ENCODE results near the gene UCMA.

UCMA gene

GRCh38 chr10:13231808-13232207 lies 2.4 kb downstream of the UCMA start:
- no peak overlapping the region for H3K9ac ChIP-seq (ENCODE audit: low read depth, low read length)
- no peak overlapping the region for H2AFZ ChIP-seq (ENCODE audit: low read depth, low read length)
- TF ChIP-seq CTCF (IDR thresholded peaks at IDR 0.05; ENCODE audit: borderline replicate concordance, extremely low read depth, low read length, poor library complexity, severe bottlenecking) (no peak), EZH2 (IDR thresholded peaks at IDR 0.05; ENCODE audit: borderline replicate concordance, low read depth, low read length, severe bottlenecking) (no peak)
- H3K4me3 ChIP-seq (ENCODE audit: low read depth in 1 of 2, low read length in 2 of 2), result no peak overlapping the region
- H4K20me1 ChIP-seq (ENCODE audit: insufficient read depth, low read length), result no peaks in the 10 kb centered on the region
- ATAC-seq (ENCODE audit: insufficient read depth, low read depth) (no peak), DNase-seq (no peak)
- no peaks in the 10 kb centered on the region for H3K36me3 ChIP-seq (ENCODE audit: insufficient read depth, low read length)
- no peaks in the 10 kb centered on the region for H3K4me1 ChIP-seq (ENCODE audit: insufficient read depth, low read length)
- no peak overlapping the region for H3K4me2 ChIP-seq (ENCODE audit: insufficient read depth, low read length)
- no peaks in the 10 kb centered on the region for H3K9me3 ChIP-seq (ENCODE audit: insufficient read depth, low read length, severe bottlenecking)
- H3K27ac ChIP-seq (ENCODE audit: low read length), result no peak overlapping the region
- H3K79me2 ChIP-seq (ENCODE audit: insufficient read depth, low read length), result no peaks in the 10 kb centered on the region
- no peaks in the 10 kb centered on the region for H3K27me3 ChIP-seq (ENCODE audit: insufficient read depth, low read length, poor library complexity)

GRCh38 chr10:13231190-13231589 lies 3.0 kb downstream of the UCMA start:
- ATAC-seq (ENCODE audit: insufficient read depth, low read depth) (no peak), DNase-seq (no peak)
- Histone ChIP-seq H3K9ac (ENCODE audit: low read depth, low read length) (no peak overlapping the region), H3K4me3 (ENCODE audit: low read depth in 1 of 2, low read length in 2 of 2) (no peak overlapping the region), H3K27me3 (ENCODE audit: insufficient read depth, low read length, poor library complexity) (no peaks in the 10 kb centered on the region), H4K20me1 (ENCODE audit: insufficient read depth, low read length) (no peaks in the 10 kb centered on the region), H3K79me2 (ENCODE audit: insufficient read depth, low read length) (no peaks in the 10 kb centered on the region), H3K9me3 (ENCODE audit: insufficient read depth, low read length, severe bottlenecking) (no peaks in the 10 kb centered on the region), H3K4me2 (ENCODE audit: insufficient read depth, low read length) (no peak overlapping the region), H3K27ac (ENCODE audit: low read length) (no peak overlapping the region), H3K4me1 (ENCODE audit: insufficient read depth, low read length) (no peaks in the 10 kb centered on the region), H2AFZ (ENCODE audit: low read depth, low read length) (no peak overlapping the region), H3K36me3 (ENCODE audit: insufficient read depth, low read length) (no peaks in the 10 kb centered on the region)
- TF ChIP-seq CTCF (IDR thresholded peaks at IDR 0.05; ENCODE audit: borderline replicate concordance, extremely low read depth, low read length, poor library complexity, severe bottlenecking), result no peak
- no peak for TF ChIP-seq EZH2 (IDR thresholded peaks at IDR 0.05; ENCODE audit: borderline replicate concordance, low read depth, low read length, severe bottlenecking)

- Histone ChIP-seq H3K9ac (ENCODE audit: low read depth, low read length) (no peak overlapping the region), H3K79me2 (ENCODE audit: insufficient read depth, low read length) (no peaks in the 10 kb centered on the region), H3K27me3 (ENCODE audit: insufficient read depth, low read length, poor library complexity) (no peaks in the 10 kb centered on the region), H3K4me2 (ENCODE audit: insufficient read depth, low read length) (no peak overlapping the region), H3K36me3 (ENCODE audit: insufficient read depth, low read length) (no peaks in the 10 kb centered on the region), H3K4me3 (ENCODE audit: low read depth in 1 of 2, low read length in 2 of 2) (no peak overlapping the region), H2AFZ (ENCODE audit: low read depth, low read length) (no peak overlapping the region), H3K4me1 (ENCODE audit: insufficient read depth, low read length) (no peaks in the 10 kb centered on the region), H4K20me1 (ENCODE audit: insufficient read depth, low read length) (no peaks in the 10 kb centered on the region), H3K9me3 (ENCODE audit: insufficient read depth, low read length, severe bottlenecking) (no peaks in the 10 kb centered on the region), H3K27ac (ENCODE audit: low read length) (no peak overlapping the region)
- ATAC-seq (ENCODE audit: insufficient read depth, low read depth) (no peak), DNase-seq (no peak)
- TF ChIP-seq CTCF (IDR thresholded peaks at IDR 0.05; ENCODE audit: borderline replicate concordance, extremely low read depth, low read length, poor library complexity, severe bottlenecking) (no peak), EZH2 (IDR thresholded peaks at IDR 0.05; ENCODE audit: borderline replicate concordance, low read depth, low read length, severe bottlenecking) (no peak)
Observed at GRCh38 chr10:13227031-13227430, 7.1 kb downstream of the UCMA start.

GRCh38 chr10:13225601-13226000 lies 8.6 kb downstream of the UCMA start:
- no peak overlapping the region for H2AFZ ChIP-seq (ENCODE audit: low read depth, low read length)
- H3K36me3 ChIP-seq (ENCODE audit: insufficient read depth, low read length), result no peaks in the 10 kb centered on the region
- H3K9ac ChIP-seq (ENCODE audit: low read depth, low read length), result no peak overlapping the region
- H4K20me1 ChIP-seq (ENCODE audit: insufficient read depth, low read length), result no peaks in the 10 kb centered on the region
- H3K79me2 ChIP-seq (ENCODE audit: insufficient read depth, low read length), result no peaks in the 10 kb centered on the region
- H3K4me1 ChIP-seq (ENCODE audit: insufficient read depth, low read length), result no peaks in the 10 kb centered on the region
- no peak overlapping the region for H3K4me3 ChIP-seq (ENCODE audit: low read depth in 1 of 2, low read length in 2 of 2)
- no peak overlapping the region for H3K4me2 ChIP-seq (ENCODE audit: insufficient read depth, low read length)
- H3K9me3 ChIP-seq (ENCODE audit: insufficient read depth, low read length, severe bottlenecking), result no peaks in the 10 kb centered on the region
- no peak overlapping the region for H3K27ac ChIP-seq (ENCODE audit: low read length)
- TF ChIP-seq CTCF (IDR thresholded peaks at IDR 0.05; ENCODE audit: borderline replicate concordance, extremely low read depth, low read length, poor library complexity, severe bottlenecking) (no peak), EZH2 (IDR thresholded peaks at IDR 0.05; ENCODE audit: borderline replicate concordance, low read depth, low read length, severe bottlenecking) (no peak)
- no peaks in the 10 kb centered on the region for H3K27me3 ChIP-seq (ENCODE audit: insufficient read depth, low read length, poor library complexity)
- no peak for ATAC-seq (ENCODE audit: insufficient read depth, low read depth)
- DNase-seq, result no peak

Measured in DND-41 (cell line).